Stimulated activated naive CD8-positive, alpha-beta T cell treated with anti-CD3 and anti-CD28 coated beads, Interleukin-15, Interleukin-2, amounts not matched to agents 100 ng/mL and 50 ng/mL, for 24 hours (primary cell): Measurements from ENCODE around the gene RELT.

Experiments
- H3K27ac Mint-ChIP-seq: one replicate; pipeline ENCODE4 v1.8.0; 2021; ENCODE audit warnings: mild to moderate bottlenecking, mixed read lengths
- H3K27me3 Mint-ChIP-seq: one replicate; pipeline ENCODE4 v1.8.0; 2021; ENCODE audit warnings: mixed read lengths
- H3K36me3 Mint-ChIP-seq: one replicate; pipeline ENCODE4 v1.8.0; 2021; ENCODE audit warnings: low read depth, mixed read lengths
- H3K4me1 Mint-ChIP-seq: one replicate; pipeline ENCODE4 v1.8.0; 2021; ENCODE audit warnings: low read depth, mixed read lengths
- H3K4me3 Mint-ChIP-seq: one replicate; pipeline ENCODE4 v1.8.0; 2021; ENCODE audit warnings: mild to moderate bottlenecking, mixed read lengths
- H3K9me3 Mint-ChIP-seq: one replicate; pipeline ENCODE4 v1.8.0; 2021; ENCODE audit warnings: mixed read lengths

RELT gene

DNA sequence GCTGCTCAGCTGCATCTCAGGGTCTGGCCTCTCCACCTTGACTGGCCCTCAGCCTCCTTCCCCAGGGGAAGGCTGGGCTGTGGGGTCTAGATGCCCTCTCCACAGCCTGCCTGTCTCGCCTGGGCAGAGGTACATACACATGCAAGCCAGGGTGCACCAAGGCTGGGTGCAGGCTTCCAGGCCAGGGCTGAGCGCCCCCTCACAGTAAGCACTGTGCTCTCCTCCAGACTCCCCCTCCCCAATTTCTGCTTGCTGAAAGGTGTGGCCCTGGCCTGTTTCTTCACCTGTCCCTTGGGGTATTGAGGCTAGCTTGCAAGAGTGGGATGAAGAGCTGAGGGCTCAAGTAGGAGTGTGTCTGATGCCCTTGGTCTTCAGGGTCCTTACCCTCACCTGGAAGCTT, 22.5 kb downstream of the RELT start:
- Mint-ChIP-seq H3K9me3 (no peaks in the 10 kb centered on the region), H3K4me1 (no peaks in the 10 kb centered on the region), H3K27me3 (no peaks in the 10 kb centered on the region), H3K36me3 (peaks cover 8% of the 10 kb centered on the region), H3K27ac (no peak overlapping the region), H3K4me3 (no peak overlapping the region)

DNA sequence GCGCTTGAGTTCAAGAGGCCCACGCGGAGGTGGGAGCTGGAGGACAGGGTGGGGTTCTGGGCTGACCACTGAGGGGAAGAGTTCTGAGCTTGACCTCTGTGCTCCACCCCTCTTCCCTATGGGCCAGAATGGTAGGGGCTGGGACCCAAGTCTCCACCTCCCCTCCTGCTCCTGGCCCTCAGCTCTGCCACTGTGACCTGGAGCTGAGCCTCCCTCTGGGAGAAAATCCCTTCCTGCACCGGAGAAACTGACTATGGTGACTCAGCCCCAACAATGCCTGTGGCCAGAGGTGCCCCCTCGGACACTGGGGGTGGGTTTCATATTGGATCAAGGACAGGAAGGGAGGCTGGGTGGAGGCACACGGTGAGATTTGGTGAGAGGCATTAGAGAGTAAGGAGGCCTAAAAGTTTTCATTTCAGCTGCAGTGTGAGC, 23.0 kb downstream of the RELT start:
- Mint-ChIP-seq H3K27me3 (no peaks in the 10 kb centered on the region), H3K4me3 (no peak overlapping the region), H3K27ac (no peak overlapping the region), H3K4me1 (no peaks in the 10 kb centered on the region), H3K36me3 (peaks cover 8% of the 10 kb centered on the region), H3K9me3 (no peaks in the 10 kb centered on the region)

DNA sequence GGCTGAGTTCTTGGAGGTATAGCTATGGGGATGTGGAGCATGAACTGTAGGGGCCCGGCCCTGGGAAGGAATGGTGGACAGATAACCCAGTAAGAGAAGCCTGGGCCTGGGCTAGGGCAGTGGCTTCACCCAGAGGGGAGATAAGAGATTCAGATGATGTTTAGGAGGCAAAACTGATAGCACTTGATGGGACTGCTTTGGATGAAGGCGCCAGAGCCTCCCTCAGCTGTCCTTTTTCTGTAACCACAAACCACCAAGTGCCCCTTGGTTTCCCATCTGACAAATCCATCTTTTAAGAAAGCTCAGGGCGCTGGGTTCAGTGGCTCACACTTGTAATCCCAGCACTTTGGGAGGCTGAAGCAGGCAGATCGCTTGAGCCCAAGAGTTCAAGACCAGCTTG, 23.4 kb downstream of the RELT start:
- H3K27ac Mint-ChIP-seq, result no peak overlapping the region
- H3K36me3 Mint-ChIP-seq, result peaks cover 8% of the 10 kb centered on the region
- H3K4me3 Mint-ChIP-seq, result no peak overlapping the region

DNA sequence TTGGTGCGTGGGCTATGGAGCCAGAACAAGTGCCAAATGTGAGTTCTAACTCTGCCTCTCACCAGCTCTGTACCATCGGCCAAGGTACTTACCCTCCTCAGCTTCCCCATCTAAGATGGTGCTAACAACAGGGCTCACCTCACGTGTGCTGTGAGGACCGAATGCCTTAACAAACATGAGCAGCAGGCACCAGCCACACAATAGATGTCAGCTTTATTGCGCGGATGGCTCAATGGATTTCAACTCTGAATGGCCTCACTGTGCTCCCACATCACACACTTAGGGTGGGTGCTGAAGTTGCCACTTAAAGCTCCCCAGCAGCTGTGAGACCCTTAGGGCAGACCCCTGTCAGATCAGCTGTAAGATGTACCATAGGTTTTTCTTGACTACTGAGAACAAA, 24.1 kb downstream of the RELT start:
- Mint-ChIP-seq H3K27me3 (no peaks in the 10 kb centered on the region), H3K27ac (no peak overlapping the region), H3K4me1 (no peaks in the 10 kb centered on the region), H3K36me3 (peaks cover 4% of the 10 kb centered on the region), H3K4me3 (no peak overlapping the region), H3K9me3 (no peaks in the 10 kb centered on the region)

More for the DNA sequence above, 23.4 kb downstream of the RELT start:
- H3K4me1 Mint-ChIP-seq, result no peaks in the 10 kb centered on the region
- no peaks in the 10 kb centered on the region for H3K27me3 Mint-ChIP-seq
- no peaks in the 10 kb centered on the region for H3K9me3 Mint-ChIP-seq

DNA sequence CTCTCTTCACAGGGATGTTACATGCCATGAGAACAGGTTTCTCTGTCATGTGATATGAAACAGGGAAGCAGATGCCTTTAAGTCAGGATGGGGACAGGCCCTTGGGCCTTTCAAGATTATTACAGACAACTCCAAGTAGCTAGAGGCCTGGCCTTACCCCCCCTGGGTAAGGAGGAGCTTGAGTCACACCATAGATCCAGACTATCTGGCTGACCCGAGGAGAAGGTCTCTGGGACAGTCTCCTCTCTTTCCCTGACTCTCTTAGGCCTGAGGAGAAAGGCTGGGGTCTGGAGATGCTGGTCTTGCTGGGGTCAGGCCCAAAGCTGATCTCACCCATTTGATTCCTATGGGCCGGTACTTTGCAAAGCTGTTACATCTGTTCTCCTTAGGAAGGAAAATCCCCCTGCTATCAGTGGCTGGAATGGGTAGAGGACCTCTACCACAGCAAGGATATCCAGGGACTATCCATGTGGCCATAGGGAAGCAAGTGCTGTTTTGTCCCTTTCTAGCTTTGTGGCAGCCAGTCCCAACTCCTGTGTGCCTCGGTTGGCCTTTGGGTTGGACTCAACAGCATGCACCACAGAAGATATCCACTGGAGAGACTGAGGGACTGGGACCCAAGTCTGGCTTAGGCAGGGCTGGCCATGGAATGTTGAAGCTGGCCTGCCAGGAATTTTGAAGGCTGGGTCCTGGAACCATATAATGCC, 25.2 kb downstream of the RELT start:
- Mint-ChIP-seq H3K27me3 (no peaks in the 10 kb centered on the region), H3K36me3 (peaks cover 4% of the 10 kb centered on the region), H3K9me3 (no peaks in the 10 kb centered on the region), H3K4me3 (no peak overlapping the region), H3K27ac (no peak overlapping the region), H3K4me1 (no peaks in the 10 kb centered on the region)

DNA sequence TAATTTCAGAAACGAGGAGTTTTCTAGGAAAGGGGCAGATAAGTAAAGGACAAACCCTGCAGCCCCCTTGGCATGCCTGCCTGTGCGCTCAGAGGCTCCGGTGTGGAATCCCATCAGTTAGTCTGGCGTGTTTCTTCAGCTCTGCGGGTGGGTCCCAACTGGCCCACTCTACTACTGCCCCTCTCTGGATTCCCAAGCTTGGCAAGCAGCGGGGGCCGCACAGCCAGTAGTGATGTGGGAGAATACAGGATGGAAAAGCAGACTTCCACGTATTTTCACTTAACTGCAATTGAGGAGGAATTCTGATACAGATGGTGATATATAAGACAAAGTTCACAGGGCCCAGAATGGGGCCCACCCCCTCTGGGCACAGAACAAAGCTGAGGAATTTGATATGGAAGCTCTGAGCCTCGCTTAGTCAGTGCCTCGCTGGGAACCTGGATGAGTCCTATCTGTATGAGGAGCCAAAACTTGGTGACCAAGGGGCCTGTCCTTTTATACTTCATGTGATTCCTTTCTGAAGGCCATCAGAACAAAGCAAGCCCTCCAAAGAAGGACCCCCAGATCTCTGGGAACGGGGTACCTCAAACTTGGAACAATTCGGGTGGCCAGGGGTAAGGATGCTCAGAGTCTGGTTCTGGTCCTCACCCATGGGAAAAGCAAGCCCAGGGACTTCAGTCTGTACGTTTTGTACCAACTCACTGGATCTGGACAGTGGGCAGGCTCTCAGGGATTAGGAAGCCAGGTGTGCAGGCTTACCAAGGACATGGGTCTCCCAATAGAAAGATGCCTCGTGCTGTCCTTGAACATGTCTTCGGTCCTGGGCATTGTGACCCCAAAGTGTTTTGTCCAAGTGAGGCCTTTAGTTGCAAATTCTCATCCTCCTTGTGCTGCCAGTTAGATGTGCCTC, 26.0 kb downstream of the RELT start:
- Mint-ChIP-seq H3K4me1 (no peaks in the 10 kb centered on the region), H3K27me3 (no peaks in the 10 kb centered on the region), H3K36me3 (peaks cover 6% of the 10 kb centered on the region), H3K27ac (no peak overlapping the region), H3K9me3 (no peaks in the 10 kb centered on the region), H3K4me3 (no peak overlapping the region)

DNA sequence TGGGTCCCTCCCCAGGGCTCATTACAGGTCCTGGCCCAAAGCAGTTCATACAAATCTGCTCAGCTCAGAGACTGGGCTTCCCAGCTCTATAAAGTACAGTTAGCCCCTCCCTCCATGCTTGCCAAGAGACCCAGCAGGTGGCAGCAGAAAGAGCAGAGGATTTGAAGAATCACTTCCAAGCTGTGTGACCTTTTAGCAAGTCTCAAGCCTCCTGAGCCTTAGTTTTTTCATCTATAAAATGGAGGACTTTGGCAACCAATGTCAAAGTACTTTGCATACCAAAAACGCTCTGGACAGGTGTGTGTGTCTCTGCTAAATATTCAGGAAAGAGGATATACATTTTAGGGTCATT, 26.6 kb downstream of the RELT start:
- no peak overlapping the region for H3K27ac Mint-ChIP-seq
- H3K9me3 Mint-ChIP-seq, result no peaks in the 10 kb centered on the region
- H3K4me1 Mint-ChIP-seq, result no peaks in the 10 kb centered on the region
- no peaks in the 10 kb centered on the region for H3K27me3 Mint-ChIP-seq
- H3K4me3 Mint-ChIP-seq, result no peak overlapping the region
- H3K36me3 Mint-ChIP-seq, result peaks cover 6% of the 10 kb centered on the region

DNA sequence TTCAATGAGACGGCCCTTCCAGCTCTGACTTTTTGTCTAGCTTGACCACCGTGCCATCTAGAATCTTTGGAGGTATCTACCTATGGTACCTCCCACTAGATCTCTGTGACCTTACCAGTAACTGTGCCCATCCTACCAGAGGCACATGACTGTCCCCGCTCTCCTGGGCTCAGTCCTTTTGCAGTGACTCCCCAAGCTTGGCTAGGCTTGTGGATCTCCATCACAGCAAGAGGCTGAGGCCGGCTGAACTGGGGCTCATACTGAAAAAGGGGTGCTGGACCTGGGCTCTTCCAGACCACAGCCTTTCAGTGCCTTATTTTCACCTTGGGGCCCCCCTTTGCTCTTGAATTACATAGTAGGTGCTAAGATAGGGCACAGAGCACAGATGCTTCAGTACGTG, 27.3 kb downstream of the RELT start:
- no peaks in the 10 kb centered on the region for H3K4me1 Mint-ChIP-seq
- no peak overlapping the region for H3K4me3 Mint-ChIP-seq
- peaks cover 6% of the 10 kb centered on the region for H3K36me3 Mint-ChIP-seq
- H3K27me3 Mint-ChIP-seq, result no peaks in the 10 kb centered on the region
- no peak overlapping the region for H3K27ac Mint-ChIP-seq
- no peaks in the 10 kb centered on the region for H3K9me3 Mint-ChIP-seq

DNA sequence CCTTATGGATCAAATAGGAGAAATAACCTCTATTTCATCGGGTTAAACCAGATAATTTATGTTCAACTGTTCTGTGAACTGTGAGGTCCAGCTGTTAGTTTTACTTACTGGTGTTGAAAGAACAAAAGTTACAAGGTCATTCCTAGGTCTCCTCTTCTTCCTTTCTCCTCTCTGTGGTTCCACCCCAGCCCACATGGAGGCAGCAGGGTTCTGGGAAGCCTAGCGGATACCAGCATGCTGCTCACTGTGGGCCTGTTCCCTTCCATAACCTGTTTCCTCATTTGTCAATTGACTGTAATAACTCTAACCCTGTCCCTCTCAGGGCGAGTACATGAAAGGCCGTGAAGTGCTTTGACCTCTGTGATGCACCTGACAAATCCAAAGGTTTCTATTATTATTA, 27.8 kb downstream of the RELT start:
- peaks cover 9% of the 10 kb centered on the region for H3K36me3 Mint-ChIP-seq
- no peak overlapping the region for H3K4me3 Mint-ChIP-seq
- no peaks in the 10 kb centered on the region for H3K9me3 Mint-ChIP-seq
- peak overlapping the region; percentile 60 for H3K27ac Mint-ChIP-seq
- H3K4me1 Mint-ChIP-seq, result no peaks in the 10 kb centered on the region
- no peaks in the 10 kb centered on the region for H3K27me3 Mint-ChIP-seq

DNA sequence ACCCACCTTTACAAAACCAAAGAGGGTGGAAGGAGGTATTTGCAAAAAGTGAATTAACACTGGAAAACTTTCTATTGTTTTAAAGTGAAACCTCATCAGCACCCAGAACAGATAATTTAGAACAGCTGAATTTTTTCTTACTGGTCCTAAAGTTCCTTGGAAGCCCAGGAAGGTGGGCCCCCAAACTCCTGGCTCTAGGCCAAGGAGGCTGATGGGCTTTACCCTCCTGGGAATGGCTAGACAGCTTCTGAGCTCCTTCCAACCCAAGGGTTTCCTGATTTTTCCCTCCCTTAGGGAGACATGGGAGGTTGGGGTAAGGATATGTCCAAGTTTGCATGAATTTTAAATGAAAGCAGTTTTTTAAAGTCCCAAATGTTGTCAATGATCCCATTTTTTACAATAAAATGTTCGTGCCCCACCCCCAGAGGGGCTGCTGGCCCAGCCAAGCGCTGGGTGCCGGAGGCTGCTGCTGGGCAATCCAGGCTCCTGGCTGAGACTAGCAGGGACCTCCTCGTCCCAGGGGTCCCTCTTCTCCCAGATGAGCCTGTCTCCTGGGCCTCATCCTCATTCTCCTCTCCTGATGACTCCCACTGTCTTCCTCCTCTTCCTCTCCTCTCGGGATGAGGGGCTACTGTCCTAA, 28.4 kb downstream of the RELT start:
- no peaks in the 10 kb centered on the region for H3K9me3 Mint-ChIP-seq
- H3K27ac Mint-ChIP-seq, result no peak overlapping the region
- H3K36me3 Mint-ChIP-seq, result peaks cover 13% of the 10 kb centered on the region
- no peak overlapping the region for H3K4me3 Mint-ChIP-seq
- H3K27me3 Mint-ChIP-seq, result no peaks in the 10 kb centered on the region
- H3K4me1 Mint-ChIP-seq, result no peaks in the 10 kb centered on the region

DNA sequence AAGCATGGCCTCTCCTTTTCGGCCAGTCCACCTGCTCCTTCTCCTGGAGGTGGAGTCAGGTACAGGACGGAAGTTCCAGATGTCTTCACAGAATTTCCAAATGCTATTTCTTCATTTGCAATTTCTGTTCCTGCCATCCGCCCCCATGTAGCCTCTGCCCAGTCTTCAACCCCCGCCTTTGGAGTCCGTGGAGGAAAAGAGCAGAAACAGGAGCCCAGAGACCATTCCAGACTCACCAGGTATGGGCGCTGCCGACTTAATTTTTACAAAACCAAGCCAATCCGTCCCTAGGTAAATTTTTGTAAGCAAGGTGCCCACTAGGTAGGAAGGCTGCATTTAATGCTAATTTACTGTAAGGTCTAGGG, 28.9 kb downstream of the RELT start:
- no peak overlapping the region for H3K4me3 Mint-ChIP-seq
- no peaks in the 10 kb centered on the region for H3K4me1 Mint-ChIP-seq
- H3K36me3 Mint-ChIP-seq, result peaks cover 13% of the 10 kb centered on the region
- no peak overlapping the region for H3K27ac Mint-ChIP-seq
- H3K9me3 Mint-ChIP-seq, result no peaks in the 10 kb centered on the region
- H3K27me3 Mint-ChIP-seq, result no peaks in the 10 kb centered on the region

DNA sequence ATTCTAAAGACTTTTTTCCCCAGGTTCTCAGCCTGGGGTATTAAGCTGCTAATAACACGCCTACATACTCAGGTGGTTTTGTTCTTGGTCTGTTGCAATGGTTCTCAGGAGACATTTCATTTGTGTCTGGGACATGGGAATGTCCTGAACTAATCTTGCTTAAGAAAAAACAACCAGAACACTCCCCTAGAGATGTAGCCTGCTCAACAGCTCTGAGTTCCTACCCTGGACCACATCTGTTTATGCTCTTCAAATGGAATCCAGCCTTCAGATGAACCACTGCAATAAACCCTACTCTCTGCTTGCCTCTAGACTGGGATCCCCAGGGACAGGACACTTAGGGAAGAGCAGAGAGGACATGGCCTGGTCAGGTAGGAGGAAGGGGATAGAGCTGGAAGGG, 29.9 kb downstream of the RELT start:
- H3K36me3 Mint-ChIP-seq, result peaks cover 13% of the 10 kb centered on the region
- no peak overlapping the region for H3K27ac Mint-ChIP-seq
- no peaks in the 10 kb centered on the region for H3K27me3 Mint-ChIP-seq
- no peak overlapping the region for H3K4me3 Mint-ChIP-seq
- H3K9me3 Mint-ChIP-seq, result no peaks in the 10 kb centered on the region
- no peaks in the 10 kb centered on the region for H3K4me1 Mint-ChIP-seq

DNA sequence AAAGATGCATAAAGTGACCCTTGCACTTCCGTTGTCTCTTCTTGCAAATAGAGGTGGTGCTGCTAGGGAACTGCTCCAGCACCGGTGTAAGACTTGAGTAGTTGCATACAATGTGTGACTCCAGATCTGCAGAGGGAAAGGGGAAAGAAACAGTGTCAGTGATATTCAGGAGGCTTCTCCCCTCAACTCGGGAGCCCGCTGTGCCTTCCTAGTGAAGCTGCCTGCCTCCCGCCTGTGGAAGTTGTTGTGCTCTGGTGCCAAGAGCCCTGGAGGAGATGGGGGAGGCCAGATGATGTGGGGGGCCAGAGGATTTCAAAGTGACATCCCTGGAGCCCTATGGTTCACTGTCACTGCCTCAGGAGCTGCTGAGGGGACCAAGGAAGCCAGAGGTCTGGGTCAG, 30.4 kb downstream of the RELT start:
- H3K4me3 Mint-ChIP-seq, result no peak overlapping the region
- H3K9me3 Mint-ChIP-seq, result no peaks in the 10 kb centered on the region
- no peaks in the 10 kb centered on the region for H3K4me1 Mint-ChIP-seq
- H3K36me3 Mint-ChIP-seq, result peaks cover 13% of the 10 kb centered on the region
- no peaks in the 10 kb centered on the region for H3K27me3 Mint-ChIP-seq
- H3K27ac Mint-ChIP-seq, result no peak overlapping the region

DNA sequence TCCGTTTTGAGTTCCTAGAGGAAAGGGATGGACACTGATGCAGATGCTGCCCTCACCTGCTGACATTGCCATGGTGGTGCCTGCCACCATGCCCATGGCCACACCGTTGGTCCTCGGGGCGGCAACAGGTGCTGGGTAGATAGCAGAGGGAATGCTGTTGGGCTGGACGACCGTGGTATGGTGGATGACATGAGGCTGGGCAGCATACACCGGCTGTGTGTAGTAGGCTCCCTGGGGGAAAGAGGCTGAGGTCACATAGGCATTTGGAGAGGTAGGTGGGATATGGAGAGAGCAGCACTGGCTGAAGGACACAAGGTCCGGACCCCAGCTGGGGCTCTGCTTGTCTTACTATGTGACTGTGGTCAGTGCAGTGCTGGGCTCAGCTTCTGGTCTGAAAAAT, 33.2 kb downstream of the RELT start:
- H3K9me3 Mint-ChIP-seq, result no peaks in the 10 kb centered on the region
- no peak overlapping the region for H3K27ac Mint-ChIP-seq
- no peak overlapping the region for H3K4me3 Mint-ChIP-seq
- peaks cover 13% of the 10 kb centered on the region for H3K36me3 Mint-ChIP-seq
- H3K4me1 Mint-ChIP-seq, result no peaks in the 10 kb centered on the region
- H3K27me3 Mint-ChIP-seq, result no peaks in the 10 kb centered on the region

DNA sequence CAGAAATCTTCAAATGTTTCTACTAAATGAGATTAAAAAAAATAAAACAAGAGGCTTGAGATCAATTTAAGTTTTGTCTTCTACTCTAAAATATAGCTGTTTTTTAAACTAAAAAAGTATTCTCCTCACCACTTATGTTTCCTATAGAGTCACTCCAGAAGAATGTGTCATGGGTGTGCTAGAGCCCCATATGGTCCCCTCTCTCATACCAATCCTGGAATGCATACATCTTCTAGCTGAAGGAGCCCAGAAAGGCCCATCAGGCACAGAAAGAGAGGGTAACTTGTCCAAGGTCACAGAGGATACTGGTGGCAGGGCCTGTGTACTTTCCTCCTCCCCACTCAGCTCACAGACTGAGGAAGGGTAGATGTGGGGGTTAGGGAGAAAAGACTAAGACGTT, 34.4 kb downstream of the RELT start:
- no peak overlapping the region for H3K27ac Mint-ChIP-seq
- no peaks in the 10 kb centered on the region for H3K9me3 Mint-ChIP-seq
- peaks cover 3% of the 10 kb centered on the region for H3K4me1 Mint-ChIP-seq
- H3K27me3 Mint-ChIP-seq, result no peaks in the 10 kb centered on the region
- H3K4me3 Mint-ChIP-seq, result no peak overlapping the region
- H3K36me3 Mint-ChIP-seq, result peaks cover 13% of the 10 kb centered on the region
